GM21381 (cell line): ENCODE data around the gene CDHR2.

ENCODE experiments used
- ATAC-seq: cut with Tn5 transposase; IDR thresholded peaks from one replicate; pipeline ENCODE4 v1.9.1; 2021; ENCODE audit warnings: mild to moderate bottlenecking, moderate library complexity; ENCODE audit not compliant: unreplicated experiment

CDHR2 gene

GRCh38 chr5:176527246-176528222 is 21.6 kb upstream of the CDHR2 start:
- no peak for ATAC-seq

- no peak for ATAC-seq
Observed at GRCh38 chr5:176528301-176528700, 20.8 kb upstream of the CDHR2 start.

GRCh38 chr5:176528761-176529115 is 20.4 kb upstream of the CDHR2 start:
- ATAC-seq = no peak

GRCh38 chr5:176529116-176529740 is 19.9 kb upstream of the CDHR2 start:
- ATAC-seq = no peak

DNA sequence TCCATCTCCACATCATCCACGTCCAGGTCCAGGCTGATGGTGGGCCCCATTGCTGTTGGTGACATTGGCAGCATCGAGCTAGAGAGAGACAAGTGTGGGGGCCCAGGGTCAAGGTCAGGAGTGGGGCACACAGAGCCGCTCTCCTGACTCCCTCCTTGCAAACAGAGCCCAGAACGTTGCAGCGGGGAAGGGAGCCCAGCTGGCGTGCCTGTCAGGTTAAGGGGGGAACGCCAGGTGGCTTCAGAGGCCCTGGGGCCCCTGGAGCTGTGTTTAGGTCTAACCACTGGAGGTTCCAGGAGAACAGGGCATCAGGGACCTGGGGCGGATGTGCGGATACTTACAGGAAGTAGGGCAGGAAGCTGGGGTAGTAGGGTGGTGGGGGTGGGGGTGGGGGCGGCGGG is 19.4 kb upstream of the CDHR2 start:
- ATAC-seq = no peak

DNA sequence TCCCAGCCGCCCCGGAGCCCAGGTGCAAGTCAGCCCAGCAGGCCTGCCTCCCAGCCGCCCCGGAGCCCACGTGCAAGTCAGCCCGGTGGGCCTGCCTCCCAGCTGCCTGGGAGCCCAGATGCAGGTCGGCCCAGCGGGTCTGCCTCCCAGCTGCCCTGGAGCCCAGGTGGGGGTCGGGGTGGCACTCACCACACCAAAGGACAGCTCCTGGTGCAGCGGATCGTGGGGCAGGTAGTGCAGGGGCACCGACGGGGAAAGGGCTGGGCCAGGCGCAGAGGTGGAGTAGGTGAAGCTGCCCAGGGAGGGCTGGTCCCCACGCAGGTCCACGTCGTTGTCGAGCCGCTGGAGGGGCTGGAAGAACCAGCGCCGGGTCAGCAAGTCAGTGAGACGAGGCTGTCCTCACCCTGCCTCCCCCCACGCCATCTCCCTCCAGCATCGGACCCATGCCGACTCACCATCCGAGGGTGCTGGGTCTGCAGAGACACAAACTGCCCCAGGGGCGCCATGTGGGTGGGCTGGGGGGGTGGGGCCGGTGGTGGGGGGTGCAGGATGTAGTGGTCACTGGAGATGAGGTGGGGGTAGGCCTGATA is 18.7 kb upstream of the CDHR2 start:
- no peak for ATAC-seq

DNA sequence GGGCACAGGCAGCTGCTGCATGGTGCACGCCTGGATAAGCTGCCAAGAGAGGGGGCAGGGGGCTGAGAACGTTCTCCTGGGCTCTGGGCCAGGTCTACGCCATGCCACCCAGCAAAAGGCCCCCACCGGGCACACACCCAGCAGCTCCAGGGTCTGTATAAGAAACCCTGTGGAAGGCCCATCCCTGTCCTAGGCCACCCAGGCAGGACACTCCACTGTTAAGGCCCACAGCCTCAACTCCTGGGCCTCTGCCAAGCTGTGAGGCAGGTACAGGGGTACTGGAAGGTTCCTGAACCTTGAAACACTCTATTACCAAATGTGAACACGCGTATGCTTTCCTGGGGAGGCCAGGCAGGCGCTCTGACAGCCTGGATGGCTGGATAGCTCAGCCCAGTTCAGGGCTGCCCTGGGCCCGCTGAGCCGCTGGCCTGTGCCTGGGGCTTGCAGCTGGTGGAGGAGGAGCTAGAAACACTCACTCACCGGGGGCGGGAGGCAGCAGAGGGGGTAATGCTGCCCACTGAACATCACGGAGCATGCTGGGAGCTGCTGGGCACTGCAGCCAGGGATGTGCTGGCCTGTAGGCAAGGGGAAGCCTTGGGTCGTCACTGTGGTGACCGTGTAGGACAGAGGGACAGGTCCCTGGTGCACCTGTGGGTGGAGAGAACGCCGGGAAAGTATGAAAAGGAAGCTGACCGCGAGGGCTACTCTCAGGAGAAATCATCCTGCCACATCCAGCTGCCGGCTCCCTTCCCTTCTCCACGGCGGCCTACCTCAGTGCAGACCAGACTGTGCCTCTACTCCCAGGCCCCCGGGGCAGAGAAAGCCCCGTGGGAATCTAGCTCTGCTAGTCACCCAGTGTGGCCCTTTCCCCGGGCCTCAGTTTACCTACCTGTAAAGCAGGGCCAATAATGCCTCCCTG is 17.9 kb upstream of the CDHR2 start:
- ATAC-seq = no peak

DNA sequence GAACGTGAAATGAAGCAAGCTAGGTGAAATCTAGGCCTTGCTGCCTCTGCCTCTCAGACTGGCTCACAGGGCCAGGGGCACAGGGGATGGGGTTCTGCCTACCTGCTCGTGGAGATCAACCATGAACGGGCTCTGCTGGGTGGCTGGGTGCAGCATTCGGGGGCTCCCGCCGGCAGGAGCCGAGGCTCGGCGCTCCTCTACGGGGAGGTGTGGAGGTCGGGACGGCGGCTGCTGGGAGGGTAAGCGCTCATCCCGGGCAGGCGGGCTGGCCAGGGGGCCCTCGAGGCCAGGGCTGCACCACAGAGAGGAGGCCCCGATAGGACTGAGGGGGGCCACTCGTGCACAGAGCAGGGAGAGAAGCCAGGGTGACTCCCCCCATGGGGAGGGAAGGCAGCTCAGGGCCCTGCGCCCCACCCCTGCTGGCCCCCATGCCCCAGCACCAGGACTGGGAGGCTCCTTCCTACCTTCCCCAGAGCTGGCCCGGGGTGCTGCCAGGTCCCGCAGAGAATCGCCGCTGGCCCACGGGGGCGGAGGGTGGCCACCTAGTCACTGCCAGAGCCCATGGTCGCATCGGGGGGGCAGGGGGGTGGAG is 17.1 kb upstream of the CDHR2 start:
- no peak for ATAC-seq

GRCh38 chr5:176532795-176533194 is 16.3 kb upstream of the CDHR2 start:
- ATAC-seq = no peak

DNA sequence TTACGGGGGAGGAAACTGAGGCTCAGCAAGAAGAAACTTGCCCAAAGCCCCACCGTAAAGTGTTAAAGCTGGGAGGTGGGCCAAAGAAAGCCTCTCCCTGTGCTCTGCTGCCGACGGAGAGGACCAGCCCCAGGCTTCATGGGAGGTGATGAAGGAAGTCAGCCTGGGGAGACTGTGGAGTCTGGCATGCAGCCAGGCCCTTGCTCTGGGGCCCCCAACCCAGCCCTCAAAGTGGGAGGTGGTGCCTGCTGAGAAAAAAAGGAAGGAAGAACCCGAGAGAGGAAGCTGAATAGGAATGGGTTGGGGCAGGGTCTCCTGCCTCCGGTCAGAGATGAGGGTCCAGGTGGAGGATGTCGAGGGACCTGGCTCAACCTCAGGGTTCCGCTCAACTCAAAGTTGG is 15.8 kb upstream of the CDHR2 start:
- no peak for ATAC-seq

- ATAC-seq = no peak
Observed at GRCh38 chr5:176533894-176534611, 15.1 kb upstream of the CDHR2 start.

DNA sequence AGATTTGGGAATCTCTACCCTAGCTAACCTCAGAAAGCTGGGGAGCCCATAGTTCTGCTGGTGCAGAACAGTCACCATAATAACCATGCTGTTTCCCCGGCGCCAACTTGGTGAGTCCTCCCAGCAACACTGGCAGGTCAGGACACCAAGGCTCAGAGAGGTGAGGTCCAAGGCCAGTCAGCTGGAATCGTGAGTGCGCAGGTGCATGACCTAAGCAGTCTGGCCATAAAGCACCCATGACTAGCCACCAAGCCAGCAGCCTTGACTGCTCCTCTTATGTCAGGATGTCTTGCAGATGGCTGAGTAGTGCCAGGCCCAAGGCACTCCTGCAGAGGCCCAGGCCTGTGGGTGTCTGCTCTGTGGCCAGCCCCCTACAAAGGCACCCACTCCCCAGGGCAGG is 14.5 kb upstream of the CDHR2 start:
- no peak for ATAC-seq

DNA sequence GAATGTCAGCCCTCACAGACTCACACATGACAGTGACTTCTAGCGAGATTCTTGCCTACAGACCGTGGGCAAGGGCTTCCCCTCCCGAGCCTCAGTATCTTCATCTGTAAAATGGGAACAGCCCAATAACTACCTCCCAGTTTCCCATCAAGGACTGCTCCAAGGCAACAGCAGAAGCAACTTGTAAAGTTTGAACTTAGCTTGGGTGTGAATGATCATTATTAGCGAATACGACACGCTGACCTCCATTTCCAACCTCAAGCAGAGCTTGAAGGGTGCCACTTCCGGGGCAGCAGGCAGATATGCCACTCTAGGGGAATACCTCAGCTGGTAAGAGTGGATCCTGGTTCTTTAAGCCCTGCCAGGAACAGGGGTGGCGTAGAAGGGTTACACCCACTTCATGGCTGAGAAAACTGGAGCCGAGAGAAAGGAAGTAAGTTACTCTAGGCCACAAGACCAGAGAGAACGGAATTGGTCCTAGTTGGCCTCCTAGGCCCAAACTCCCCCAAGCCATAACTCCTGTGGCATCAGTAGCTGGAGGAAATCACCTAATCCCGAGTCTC is 14.0 kb upstream of the CDHR2 start:
- ATAC-seq = no peak

- ATAC-seq = no peak
Observed at GRCh38 chr5:176535664-176536131, 13.4 kb upstream of the CDHR2 start.

DNA sequence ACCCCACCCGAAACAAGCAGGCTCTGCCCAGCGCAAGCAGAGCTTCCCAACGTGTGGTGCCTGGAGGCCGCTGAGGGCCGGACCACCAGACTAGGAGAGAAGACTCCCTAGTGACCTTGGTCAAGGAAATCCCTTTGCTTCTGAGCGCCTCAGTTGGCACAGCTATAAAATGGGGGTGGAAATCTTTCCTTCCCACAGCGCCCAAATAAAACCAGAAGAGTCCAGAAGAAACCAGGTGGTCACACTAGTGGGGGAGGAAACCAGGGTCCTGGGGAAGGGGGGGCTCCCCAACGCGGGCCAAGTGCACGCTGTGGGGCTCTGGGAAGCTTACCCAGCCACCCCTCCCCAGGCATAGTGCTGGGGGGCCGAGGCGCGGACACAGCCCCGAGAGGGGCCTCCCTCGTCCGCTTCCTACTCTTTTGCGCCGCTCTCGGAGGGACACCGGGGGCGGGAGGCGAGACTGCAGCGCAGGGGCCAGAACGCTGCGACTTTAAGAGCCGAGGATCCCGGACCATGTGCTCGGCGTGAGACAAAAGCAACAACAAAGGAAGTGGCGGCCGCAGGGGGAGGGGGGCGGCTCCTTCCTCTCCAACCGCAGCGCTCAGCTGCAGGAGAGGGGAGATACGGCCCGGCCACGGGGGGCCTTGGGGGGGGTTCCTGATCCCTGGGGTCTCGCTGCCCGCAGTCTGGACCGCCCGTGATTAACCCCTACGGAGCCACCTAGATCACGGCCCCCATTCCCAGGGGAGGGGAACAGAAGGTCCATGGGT is 12.8 kb upstream of the CDHR2 start:
- ATAC-seq = peak; percentile 16

- ATAC-seq = peak; percentile 50
Observed at GRCh38 chr5:176536902-176537553, 12.1 kb upstream of the CDHR2 start, which contains the start of gene RNF44. Gene RNF44, minus strand, starts transcription at chr5:176537402. Its CDS starts 4,930 bp downstream, at chr5:176532472.

GRCh38 chr5:176537554-176538229 is 11.4 kb upstream of the CDHR2 start:
- peak; percentile 55 for ATAC-seq
